HG03039 (cell line): ENCODE measurements around the gene CFHR3.
"Not testable (repeated sequence)": the region's sequence is repeated elsewhere in the genome, so short reads cannot be mapped to it uniquely, and the experiment has no call there.

ENCODE experiments used
- ATAC-seq: cut with Tn5 transposase; IDR thresholded peaks from one replicate; pipeline ENCODE4 v1.9.1; 2021; ENCODE audit warnings: mild to moderate bottlenecking, moderate library complexity; ENCODE audit not compliant: unreplicated experiment

CFHR3 gene

DNA sequence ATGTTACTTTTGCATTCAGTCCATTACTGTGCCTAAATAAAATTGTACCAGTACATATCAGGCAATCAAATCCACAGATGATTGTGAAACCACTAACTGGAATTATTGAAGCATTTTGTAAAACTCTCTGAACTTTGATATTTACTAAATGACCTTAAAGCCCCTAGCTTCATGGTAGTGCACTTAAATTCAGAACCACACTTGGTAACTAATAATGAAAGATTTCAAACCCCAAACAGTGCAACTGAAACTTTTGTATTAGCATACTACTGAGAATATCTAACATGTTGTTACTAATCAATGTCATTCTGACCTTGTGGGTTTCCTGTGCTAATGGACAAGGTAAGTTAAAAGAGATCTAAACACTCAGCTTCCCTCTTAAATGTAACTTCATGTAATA lies at the start of gene CFHR3:
CFHR3 (plus strand) TSS at position 238 of the 400 bp plus-strand sequence; CDS start at position 285, 47 bp downstream.
- peak; percentile 67 for ATAC-seq

DNA sequence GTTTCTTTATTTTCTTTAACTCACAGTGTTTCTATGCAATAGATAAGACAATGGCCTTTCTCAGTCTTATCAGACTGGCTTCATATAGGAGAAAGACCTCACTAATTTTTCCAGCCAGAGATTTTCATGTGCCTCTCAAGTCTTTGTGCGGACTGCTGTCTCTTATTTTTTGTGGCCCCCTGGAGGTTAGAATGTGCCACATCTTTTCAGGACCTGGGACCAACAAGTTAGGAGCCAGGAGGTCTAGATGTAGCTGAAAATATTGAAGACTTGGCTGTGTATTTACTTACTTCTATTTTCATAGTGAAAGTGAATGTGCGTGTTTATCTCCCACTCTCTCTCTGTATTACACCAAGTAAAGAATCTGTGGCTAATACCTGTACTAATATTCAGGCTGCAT lies 42.1 kb upstream of the CFHR3 start:
- ATAC-seq: no peak

DNA sequence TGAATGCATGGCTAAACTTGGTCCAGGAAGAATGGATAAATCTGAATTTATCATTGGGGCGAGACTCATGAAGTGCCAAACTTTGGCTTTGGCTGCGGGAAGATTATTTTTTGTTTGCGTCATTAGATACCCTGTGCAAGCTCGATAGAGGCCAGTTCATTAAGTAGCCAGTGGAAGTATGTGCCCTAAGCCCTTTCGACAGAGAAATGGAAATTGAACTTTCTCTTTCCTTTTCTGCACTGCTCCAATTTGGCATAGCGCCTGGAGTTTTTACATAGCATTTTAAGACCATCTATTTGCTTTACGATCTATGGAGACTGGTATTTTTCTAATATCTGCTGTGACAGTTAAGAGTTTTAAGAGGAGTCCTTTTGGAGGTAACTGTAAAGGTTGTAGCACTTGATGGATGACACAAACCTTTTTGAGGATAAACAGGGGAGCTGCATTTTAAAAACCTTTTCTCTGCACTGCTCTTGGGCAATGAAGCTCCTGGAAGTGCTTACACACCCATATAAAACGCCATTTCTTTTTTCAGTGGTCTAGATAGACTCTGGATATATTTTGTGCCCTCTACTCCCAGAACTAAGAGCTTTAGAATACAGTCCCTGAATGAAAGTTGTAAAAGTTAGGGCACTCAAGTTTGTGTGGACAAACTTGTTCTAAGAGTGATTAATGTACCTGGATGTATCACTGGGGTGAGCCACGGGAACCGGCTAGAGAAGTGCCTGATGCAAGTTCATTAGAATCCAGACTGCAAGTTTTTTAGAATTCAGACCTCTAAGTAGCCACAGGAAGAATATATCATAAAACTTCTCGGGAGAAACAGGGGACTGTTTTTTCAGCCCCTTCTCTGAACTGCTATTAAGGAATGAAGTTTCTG lies 41.3 kb upstream of the CFHR3 start:
- ATAC-seq: no peak

DNA sequence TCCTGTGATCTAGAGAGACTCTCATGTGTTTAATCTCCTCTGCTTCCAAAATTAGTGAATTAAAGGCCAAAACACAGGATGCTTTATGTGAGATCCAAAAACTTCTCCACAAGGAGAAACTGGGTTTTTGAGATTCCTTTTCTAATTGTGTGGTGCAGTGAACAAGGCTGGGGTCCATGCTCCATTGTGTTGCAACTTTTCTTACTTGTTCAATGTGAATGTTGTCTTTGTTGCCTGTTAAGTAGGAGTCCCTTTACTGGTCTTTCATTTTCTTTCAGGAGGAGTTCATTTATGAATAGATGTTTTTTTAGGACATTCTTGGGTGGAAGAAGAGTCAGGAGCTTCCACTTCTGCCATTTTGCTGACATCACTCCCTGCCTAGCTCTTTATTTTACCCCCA lies 40.6 kb upstream of the CFHR3 start:
- no peak for ATAC-seq

DNA sequence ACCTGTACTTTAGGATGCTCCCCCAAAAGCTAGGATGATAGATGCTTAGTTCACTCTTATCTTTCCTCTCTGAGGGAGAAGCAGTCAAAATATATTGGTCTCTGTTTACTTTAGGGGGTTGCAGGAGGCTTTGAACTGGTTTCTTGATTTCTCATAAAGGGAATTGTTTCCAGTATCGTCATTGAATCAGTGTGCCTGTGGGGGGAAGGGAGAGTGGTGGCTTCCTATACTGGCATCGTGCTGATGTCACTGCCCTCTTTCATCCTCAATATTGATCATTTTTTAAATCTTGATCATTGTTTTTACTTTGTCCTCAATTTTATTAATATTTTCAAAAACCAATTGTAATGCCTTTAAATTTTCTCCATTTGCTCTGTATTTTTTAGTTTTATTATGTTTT lies 40.2 kb upstream of the CFHR3 start:
- no peak for ATAC-seq

DNA sequence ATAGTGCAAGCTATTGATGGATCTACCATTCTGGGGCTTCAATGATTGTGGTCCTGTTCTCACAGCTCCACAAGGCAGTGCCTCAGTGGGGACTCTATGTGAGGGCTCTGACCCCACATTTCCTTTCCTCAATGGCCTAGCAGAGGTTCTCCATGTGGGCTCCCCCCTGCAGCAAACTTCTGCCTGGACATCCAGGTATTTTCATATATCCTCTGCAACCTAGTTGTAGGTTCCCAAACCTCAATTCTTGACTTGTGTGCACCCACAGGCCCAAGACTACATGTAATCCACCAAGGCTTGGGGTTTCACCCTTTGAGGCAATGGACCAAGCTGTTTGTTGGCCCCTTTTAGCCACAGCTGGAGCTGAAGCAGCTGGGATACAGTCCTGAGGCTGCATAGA lies 35.9 kb upstream of the CFHR3 start:
- ATAC-seq: no peak

DNA sequence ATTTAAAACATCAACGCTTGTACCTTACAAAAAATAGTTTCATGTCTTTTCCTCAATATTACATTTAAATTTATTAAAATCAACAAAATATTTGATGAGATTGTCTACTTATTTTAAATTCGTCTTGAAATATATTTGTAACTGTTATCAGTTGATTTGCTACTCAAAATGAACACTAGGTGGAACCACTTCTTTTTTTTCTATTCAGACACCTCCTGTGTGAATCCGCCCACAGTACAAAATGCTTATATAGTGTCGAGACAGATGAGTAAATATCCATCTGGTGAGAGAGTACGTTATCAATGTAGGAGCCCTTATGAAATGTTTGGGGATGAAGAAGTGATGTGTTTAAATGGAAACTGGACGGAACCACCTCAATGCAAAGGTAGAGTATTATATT lies 31.4 kb upstream of the CFHR3 start:
- peak; percentile 70 for ATAC-seq

DNA sequence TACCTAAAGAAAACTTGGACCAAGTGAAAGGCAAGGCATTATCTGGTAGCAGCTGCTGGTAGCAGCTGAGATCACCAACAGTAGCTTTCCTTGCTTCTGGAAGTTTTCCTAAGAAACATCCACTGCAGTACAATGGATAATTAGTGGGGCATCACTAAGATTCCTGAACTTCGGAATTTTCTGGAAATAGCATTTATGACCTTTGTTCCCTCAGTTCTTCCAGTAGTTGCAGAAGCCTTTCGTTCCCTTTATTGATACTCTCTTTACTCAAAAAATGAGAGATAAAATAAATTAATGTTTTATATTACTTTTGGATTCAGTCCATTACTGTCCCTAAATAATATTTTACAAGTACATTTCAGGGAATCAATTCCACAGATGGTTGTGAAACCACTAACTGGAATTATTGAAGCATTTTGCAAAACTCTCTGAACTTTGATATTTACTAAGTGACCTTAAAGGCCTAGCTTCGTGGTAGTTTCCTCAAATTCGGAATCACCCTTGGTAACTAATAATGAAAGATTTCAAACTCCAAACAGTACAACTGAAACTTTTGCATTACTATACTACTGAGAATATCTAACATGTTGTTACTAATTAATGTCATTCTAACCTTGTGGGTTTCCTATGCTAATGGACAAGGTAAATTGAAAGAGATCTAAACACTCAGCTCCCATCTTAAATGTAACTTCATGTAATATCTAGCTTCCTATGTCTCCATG lies 9.5 kb upstream of the CFHR3 start:
- not testable (repeated sequence) for ATAC-seq

DNA sequence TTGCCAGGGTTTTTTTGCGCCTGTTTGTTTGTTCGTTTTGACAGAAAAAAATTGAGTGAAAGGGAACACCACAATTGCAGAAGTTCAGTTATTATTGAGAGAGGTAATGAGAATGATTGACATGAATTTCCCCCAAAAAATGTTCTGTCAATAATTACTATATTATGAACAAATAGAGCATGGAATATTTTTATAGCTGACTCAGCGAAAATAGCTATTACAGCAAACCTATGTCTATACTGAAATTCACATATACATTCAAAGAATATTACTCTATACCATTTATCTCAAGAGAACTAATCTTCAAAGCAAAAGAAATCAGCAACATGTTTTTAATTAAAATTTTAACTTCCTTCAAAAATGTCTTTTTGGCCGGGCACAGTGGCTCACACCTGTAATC lies 4.8 kb upstream of the CFHR3 start:
- not testable (repeated sequence) for ATAC-seq

DNA sequence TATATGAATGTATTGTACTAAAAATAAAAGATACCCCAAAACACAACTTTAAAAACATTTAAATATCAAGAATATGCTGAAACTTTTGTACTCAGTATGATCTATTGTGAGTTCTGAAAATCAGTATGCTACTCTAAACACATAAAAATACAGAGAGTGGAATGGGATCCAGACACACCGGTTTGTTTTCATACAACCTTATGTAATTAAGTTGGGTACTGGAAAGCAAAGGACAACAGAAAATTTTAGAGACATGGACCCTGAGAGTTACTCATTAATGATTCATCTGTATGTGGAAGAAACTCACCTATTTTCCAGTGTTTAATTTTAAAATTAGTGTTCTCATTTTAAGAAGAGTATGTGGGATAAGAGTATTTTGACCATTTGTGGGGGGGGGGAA lies 927 bp upstream of the CFHR3 start:
- no peak for ATAC-seq

DNA sequence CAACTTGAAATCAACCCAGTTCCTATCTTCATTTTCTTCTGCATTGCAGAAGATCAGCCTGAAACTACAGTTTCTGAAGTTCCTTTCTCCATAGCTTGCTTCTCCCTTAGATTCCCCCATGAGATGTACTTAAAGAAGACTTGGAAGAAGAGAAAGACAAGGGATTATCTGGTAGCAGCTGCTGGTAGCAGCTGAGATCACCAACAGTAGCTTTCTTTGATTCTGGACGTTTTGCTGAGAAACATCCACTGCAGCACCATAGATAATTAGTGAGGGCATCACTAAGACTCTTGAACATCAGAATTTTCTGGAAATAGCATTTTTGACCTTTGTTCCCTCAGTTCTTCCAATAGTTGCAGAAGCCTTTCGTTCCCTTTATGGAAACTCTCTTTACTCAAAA lies 465 bp upstream of the CFHR3 start:
- no peak for ATAC-seq

DNA sequence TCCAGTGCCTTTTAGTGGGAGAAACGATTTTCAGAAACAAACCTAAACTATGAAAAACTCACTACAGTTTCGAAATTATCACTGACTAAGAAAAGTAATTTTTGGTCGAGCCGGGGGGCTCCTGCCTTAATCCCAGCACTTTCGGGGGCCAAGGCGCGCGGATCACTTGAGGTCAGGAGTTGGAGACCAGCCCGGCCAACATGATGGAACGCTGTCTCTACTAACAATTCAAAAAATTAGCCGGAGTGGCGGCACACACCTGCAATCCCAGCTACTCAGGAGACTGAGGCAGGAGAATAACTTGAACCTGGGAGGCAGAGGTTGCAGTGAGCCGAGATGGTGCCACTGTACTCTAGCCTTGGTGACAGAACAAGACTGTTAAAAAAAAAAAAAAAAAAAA lies 3.0 kb downstream of the CFHR3 start:
- ATAC-seq: no peak

DNA sequence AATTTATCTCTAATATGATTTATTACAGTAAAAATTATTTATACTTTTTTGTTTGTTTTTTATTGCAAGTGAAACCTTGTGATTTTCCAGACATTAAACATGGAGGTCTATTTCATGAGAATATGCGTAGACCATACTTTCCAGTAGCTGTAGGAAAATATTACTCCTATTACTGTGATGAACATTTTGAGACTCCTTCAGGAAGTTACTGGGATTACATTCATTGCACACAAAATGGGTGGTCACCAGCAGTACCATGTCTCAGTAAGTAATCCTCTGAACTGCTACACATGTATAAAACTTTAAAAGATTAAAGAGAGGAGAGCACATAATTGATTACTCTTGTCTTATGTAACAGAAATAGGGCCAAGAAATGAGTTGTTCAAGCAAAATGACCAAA lies 4.5 kb downstream of the CFHR3 start:
- no peak for ATAC-seq

DNA sequence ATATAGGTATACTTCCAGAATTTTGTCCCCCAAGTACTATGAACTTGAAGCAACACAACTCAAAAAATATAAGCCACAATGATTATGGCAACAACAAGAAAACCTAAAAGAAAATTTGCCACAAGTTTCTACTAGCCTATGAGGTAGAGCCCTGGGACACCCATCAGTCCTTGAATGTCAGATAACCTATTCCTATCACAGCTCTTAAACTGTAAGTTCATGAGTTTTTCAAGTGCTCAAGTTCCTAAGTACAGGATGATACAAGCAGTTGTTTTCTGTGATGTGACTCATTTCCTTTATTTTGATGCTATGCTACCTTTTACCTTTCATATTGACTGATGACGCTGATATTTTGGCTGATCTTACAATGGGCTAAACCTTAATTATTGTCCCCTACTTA lies 16.6 kb downstream of the CFHR3 start:
- ATAC-seq: not testable (repeated sequence)

DNA sequence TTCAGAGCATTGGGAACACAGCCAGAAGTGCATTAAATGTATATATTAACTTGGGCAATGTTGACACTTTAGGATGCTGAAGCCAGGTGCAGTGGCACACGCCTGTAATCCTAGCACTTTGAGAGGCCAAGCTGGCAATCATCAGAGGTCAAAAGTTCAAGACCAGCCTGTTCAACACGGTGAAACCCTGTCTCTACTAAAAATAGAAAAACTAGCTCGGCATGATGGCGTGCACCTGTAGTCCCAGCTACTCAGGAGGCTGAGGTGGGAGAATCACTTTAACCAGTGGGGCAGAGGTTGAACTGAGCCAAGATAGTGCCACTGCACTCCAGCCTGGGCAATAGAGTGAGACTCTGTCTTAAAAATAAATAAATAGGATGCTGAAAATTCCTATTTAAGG lies 19.5 kb downstream of the CFHR3 start:
- ATAC-seq: not testable (repeated sequence)

DNA sequence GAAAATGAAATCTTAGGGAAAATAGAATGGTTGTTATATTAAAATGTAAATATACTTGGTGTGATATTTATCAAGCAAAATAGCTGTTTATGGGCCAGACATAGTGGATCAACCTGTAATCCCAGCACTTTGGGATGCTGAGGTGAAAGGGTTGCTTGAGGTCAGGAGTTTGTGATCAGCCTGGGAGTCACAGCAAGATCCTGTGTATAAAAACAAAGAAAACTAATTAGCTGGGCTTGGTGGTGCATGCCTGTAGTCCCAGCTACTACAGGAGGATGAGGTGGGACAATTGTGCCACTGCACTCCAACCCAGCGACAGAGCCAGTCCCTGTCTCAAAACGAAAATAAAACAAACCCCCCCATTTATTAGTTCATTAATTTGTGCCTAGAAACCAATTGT lies 23.3 kb downstream of the CFHR3 start:
- ATAC-seq: no peak

DNA sequence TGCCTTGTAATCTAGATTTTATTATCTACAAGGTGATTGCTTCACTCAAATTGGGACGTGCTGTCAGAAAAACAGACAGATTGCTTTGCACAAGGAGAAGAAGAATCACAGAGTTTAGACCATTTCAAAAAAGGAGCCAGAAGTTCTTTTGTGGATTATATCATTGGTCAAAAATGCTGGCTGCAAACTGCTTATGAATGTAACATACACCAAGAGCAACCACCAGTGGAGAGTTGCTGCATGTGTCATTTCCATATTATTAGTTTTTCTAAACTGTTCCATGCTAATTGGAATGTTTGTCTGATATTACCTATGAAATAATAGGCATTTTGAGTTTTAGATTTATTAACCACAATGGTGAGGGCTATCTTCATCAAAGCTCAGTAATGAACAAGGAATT lies 27.3 kb downstream of the CFHR3 start:
- not testable (repeated sequence) for ATAC-seq

DNA sequence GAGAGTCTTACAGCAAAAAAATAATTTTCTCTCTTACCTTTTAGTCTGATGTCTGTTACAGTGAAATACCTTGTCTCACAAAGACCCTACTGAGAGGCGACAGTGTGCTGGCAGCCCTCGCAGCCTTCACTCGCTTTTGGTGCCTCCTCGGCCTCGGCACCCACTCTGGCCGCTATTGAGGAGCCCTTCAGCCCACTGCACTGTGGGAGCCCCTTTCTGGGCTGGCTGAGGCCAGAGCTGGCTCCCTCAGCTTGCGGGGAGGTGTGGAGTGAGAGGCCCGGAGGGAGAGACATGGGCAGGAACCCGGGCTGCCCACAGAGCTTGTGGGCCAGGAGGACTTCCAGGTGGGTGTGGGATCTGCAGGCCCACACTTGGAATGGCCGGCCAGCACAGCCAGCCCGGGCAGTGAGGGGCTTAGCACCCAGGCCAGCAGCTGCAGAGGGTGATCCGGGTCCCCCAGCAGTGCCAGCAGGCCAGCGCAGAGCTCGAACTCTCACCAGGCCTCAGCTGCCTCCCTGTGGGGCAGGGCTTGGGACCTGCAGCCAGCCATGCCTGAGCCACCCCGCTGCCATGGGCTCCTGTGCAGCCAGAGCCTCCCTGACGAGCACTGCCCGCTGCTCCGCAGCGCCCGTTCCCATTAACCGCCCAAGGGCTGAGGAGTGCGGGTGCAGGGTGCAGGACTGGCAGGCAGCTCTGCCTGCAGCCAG lies 34.0 kb downstream of the CFHR3 start:
- no peak for ATAC-seq

DNA sequence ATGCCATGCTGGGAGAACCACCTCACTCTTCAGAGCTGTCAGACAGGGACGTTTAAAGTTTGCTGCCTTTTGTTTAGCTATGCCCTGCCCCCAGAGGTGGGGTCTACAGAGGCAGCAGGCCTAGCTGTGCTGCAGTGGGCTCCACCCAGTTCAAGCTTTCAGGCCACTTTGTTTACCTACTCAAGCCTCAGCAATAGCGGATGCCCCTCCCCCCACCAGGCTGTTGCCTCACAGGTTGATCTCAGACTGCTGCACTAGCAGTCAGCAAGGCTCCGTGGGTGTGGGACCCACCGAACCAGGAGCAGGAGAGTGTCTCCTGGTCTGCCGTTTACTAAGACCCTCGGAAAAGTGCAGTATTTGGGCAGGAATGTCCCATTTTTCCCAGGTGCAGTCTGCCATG lies 42.8 kb downstream of the CFHR3 start:
- ATAC-seq: not testable (repeated sequence)

DNA sequence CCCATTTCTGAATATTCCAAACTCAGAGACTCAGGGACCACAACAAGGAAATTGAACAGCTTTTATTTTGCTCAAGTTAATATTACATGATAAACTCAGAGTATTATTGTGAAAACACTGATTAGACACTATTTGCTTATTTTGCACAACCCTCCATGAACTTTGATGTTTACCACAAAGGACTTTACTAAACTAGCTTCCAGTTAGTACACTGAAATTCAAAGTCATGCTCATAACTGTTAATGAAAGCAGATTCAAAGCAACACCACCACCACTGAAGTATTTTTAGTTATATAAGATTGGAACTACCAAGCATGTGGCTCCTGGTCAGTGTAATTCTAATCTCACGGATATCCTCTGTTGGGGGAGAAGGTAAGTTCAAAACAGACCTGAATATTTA lies 44.9 kb downstream of the CFHR3 start, which contains the start of gene CFHR1:
CFHR1 (plus strand) TSS at position 201 of the 400 bp plus-strand sequence; CDS start at position 315, 114 bp downstream.
- ATAC-seq: not testable (repeated sequence)

DNA sequence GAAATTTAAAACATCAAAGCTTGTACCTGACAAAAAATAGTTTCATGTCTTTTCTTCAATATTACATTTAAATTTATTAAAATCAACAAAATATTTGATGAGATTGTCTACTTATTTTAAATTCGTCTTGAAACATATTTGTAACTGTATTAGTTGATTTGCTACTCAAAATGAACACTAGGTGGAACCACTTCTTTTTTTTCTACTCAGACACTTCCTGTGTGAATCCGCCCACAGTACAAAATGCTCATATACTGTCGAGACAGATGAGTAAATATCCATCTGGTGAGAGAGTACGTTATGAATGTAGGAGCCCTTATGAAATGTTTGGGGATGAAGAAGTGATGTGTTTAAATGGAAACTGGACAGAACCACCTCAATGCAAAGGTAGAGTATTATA lies 53.2 kb downstream of the CFHR3 start:
- ATAC-seq: peak; percentile 86
